ENCODE results near the gene PLPP3.

DNA sequence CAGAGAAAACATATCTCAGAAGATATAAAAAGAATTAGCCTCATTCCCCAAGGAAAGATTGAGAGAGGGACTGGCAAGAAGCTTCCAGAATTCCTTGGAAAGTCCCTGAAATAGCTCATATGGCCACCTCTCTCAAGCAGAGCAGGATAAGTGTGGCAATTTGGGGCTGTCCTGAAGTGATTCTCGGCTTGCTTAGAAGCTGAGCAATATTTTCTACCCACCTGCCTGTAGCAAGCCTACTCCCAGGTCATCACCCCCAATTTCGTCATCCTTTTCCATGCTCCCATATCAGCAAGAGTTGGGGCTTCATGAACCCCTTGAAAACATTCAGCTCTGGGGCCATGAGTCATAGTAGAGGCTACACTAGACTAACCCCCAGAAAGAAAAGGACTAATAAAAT lies 131.5 kb downstream of the PLPP3 start:
- TF ChIP-seq, protein P1, sequence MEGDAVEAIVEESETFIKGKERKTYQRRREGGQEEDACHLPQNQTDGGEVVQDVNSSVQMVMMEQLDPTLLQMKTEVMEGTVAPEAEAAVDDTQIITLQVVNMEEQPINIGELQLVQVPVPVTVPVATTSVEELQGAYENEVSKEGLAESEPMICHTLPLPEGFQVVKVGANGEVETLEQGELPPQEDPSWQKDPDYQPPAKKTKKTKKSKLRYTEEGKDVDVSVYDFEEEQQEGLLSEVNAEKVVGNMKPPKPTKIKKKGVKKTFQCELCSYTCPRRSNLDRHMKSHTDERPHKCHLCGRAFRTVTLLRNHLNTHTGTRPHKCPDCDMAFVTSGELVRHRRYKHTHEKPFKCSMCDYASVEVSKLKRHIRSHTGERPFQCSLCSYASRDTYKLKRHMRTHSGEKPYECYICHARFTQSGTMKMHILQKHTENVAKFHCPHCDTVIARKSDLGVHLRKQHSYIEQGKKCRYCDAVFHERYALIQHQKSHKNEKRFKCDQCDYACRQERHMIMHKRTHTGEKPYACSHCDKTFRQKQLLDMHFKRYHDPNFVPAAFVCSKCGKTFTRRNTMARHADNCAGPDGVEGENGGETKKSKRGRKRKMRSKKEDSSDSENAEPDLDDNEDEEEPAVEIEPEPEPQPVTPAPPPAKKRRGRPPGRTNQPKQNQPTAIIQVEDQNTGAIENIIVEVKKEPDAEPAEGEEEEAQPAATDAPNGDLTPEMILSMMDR (IDR thresholded peaks at IDR 0.05) = no peak
- TF ChIP-seq POLR2AphosphoS5 (IDR thresholded peaks at IDR 0.05; ENCODE audit: low read depth, low read length) = no peak
- no peak for TF ChIP-seq SIN3A (IDR thresholded peaks at IDR 0.05; ENCODE audit: borderline replicate concordance, insufficient read depth, low read depth, low read length)
